ENCODE results near the gene ZSCAN5B. TPM values are rescaled to one million over a fixed set of nuclear protein-coding genes. Genes with fewer than 3 reads are reported as not detected.
A peak's percentile ranks its signal among the peaks of the same experiment; 100 is the strongest.
"Not testable (repeated sequence)": the region's sequence is repeated elsewhere in the genome, so short reads cannot be mapped to it uniquely, and the experiment has no call there.

The ZSCAN5B gene
- total RNA-seq, 5 donors from 2014 or later (not counting 1 experiment from before 2014, with no cell fraction given): not detected

GRCh38 chr19:56218961-56219360 is 21.4 kb upstream of the ZSCAN5B start:
- Histone ChIP-seq H3K27ac (ENCODE audit: low read length) (no peak overlapping the region), H3K4me1 (ENCODE audit: control insufficient read depth in 1 of 2, extremely low read depth in 1 of 2, insufficient read depth in 2 of 2, low read length in 2 of 2) (peaks cover 0 to 4% of the 10 kb centered on the region in 2 experiments), H3K36me3 (ENCODE audit: control insufficient read depth in 2 of 2, extremely low read depth in 1 of 2, insufficient read depth in 1 of 2, low read length in 1 of 2) (no peaks in the 10 kb centered on the region), H3K9me3 (no peaks in the 10 kb centered on the region), H3K4me3 (ENCODE audit: control insufficient read depth in 1 of 2, extremely low read depth in 1 of 2, low read length in 1 of 2) (no peak overlapping the region), H3K27me3 (replicated peaks in 1 of 2; ENCODE audit: control insufficient read depth in 2 of 2, extremely low read depth in 1 of 2, insufficient read depth in 2 of 2, low read length in 1 of 2) (peaks cover 2 to 22% of the 10 kb centered on the region in 2 experiments)
- peaks cover 28% of the 10 kb centered on the region for H3K36me3 Mint-ChIP-seq
- ChIA-PET CTCF (no interaction called here), POLR2A (no interaction called here)
- H3K9me3 Mint-ChIP-seq: no peaks in the 10 kb centered on the region
- H3K27ac Mint-ChIP-seq: no peak overlapping the region
- WGBS (ENCODE audit: insufficient coverage): 74% methylated on average over 7 of the region's 10 CpGs
- H3K4me3 Mint-ChIP-seq: no peak overlapping the region
- H3K4me1 Mint-ChIP-seq: peaks cover 0 to 9% (median 6%) of the 10 kb centered on the region in 3 donors
- ATAC-seq (replicated peaks in 1 of 4): no peak
- H3K27me3 Mint-ChIP-seq: peaks cover 16 to 32% of the 10 kb centered on the region in 2 donors
- DNase-seq: no peak

- ChIA-PET CTCF (no interaction called here), POLR2A (no interaction called here)
- Histone ChIP-seq H3K27me3 (replicated peaks in 1 of 2; ENCODE audit: control insufficient read depth in 2 of 2, extremely low read depth in 1 of 2, insufficient read depth in 2 of 2, low read length in 1 of 2) (peaks cover 2 to 25% of the 10 kb centered on the region in 2 experiments), H3K36me3 (ENCODE audit: control insufficient read depth in 2 of 2, extremely low read depth in 1 of 2, insufficient read depth in 1 of 2, low read length in 1 of 2) (no peaks in the 10 kb centered on the region), H3K4me3 (ENCODE audit: control insufficient read depth in 1 of 2, extremely low read depth in 1 of 2, low read length in 1 of 2) (peak overlapping the region in 1 of 2 donors; percentile 49), H3K4me1 (ENCODE audit: control insufficient read depth in 1 of 2, extremely low read depth in 1 of 2, insufficient read depth in 2 of 2, low read length in 2 of 2) (peaks cover 0 to 4% of the 10 kb centered on the region in 2 experiments), H3K9me3 (no peaks in the 10 kb centered on the region), H3K27ac (ENCODE audit: low read length) (no peak overlapping the region)
- peak in 1 of 35 experiments; percentile 3 for DNase-seq
- Mint-ChIP-seq H3K4me1 (peaks cover 0 to 9% (median 6%) of the 10 kb centered on the region in 3 donors), H3K27me3 (peaks cover 20 to 37% of the 10 kb centered on the region in 2 donors), H3K4me3 (peak overlapping the region in 2 of 3 donors; percentile 5 to 49), H3K9me3 (no peaks in the 10 kb centered on the region), H3K27ac (no peak overlapping the region), H3K36me3 (peaks cover 11% of the 10 kb centered on the region)
- 18% methylated on average over 76 of the region's 79 CpGs for WGBS (ENCODE audit: insufficient coverage)
- no peak for ATAC-seq (replicated peaks in 1 of 4)
Observed at GRCh38 chr19:56217039-56217949, 19.7 kb upstream of the ZSCAN5B start.

- H3K27ac Mint-ChIP-seq: no peak overlapping the region
- no peaks in the 10 kb centered on the region for H3K36me3 Mint-ChIP-seq
- 100% methylated on average over 1 of the region's 4 CpGs for WGBS (ENCODE audit: insufficient coverage)
- H3K9me3 ChIP-seq: no peaks in the 10 kb centered on the region
- no peak overlapping the region for H3K4me3 Mint-ChIP-seq
- ChIA-PET CTCF (no interaction called here), POLR2A (no interaction called here)
- ATAC-seq (replicated peaks in 1 of 4) (no peak), DNase-seq (no peak)
- H3K27ac ChIP-seq (ENCODE audit: low read length): no peak overlapping the region
- H3K27me3 Mint-ChIP-seq: peaks cover 16 to 33% of the 10 kb centered on the region in 2 donors
- no peaks in the 10 kb centered on the region for H3K9me3 Mint-ChIP-seq
- H3K27me3 ChIP-seq (replicated peaks in 1 of 2; ENCODE audit: control insufficient read depth in 2 of 2, extremely low read depth in 1 of 2, insufficient read depth in 2 of 2, low read length in 1 of 2): peaks cover 0 to 18% of the 10 kb centered on the region in 2 experiments
- H3K4me1 Mint-ChIP-seq: peaks cover 0 to 1% (median under 1%) of the 10 kb centered on the region in 3 donors
- no peaks in the 10 kb centered on the region for H3K4me1 ChIP-seq (ENCODE audit: control insufficient read depth in 1 of 2, extremely low read depth in 1 of 2, insufficient read depth in 2 of 2, low read length in 2 of 2)
- H3K36me3 ChIP-seq (ENCODE audit: control insufficient read depth in 2 of 2, extremely low read depth in 1 of 2, insufficient read depth in 1 of 2, low read length in 1 of 2): no peaks in the 10 kb centered on the region
- no peak overlapping the region for H3K4me3 ChIP-seq (ENCODE audit: control insufficient read depth in 1 of 2, extremely low read depth in 1 of 2, low read length in 1 of 2)
Observed at GRCh38 chr19:56211718-56212117, 14.1 kb upstream of the ZSCAN5B start.

GRCh38 chr19:56210036-56210435 is 12.5 kb upstream of the ZSCAN5B start:
- CTCF ChIA-PET; H3K36me3 Mint-ChIP-seq; H3K27ac Mint-ChIP-seq; H3K27ac ChIP-seq (ENCODE audit: low read length); ATAC-seq (replicated peaks in 1 of 4); POLR2A ChIA-PET; H3K4me3 Mint-ChIP-seq; H3K4me1 Mint-ChIP-seq; DNase-seq; H3K4me3 ChIP-seq (ENCODE audit: control insufficient read depth in 1 of 2, extremely low read depth in 1 of 2, low read length in 1 of 2); H3K36me3 ChIP-seq (ENCODE audit: control insufficient read depth in 2 of 2, extremely low read depth in 1 of 2, insufficient read depth in 1 of 2, low read length in 1 of 2); H3K4me1 ChIP-seq (ENCODE audit: control insufficient read depth in 1 of 2, extremely low read depth in 1 of 2, insufficient read depth in 2 of 2, low read length in 2 of 2); H3K9me3 Mint-ChIP-seq; H3K9me3 ChIP-seq: not testable (repeated sequence)
- peaks cover 7 to 29% of the 10 kb centered on the region in 2 donors for H3K27me3 Mint-ChIP-seq
- 100% methylated on average over 2 of the region's 9 CpGs for WGBS (ENCODE audit: insufficient coverage)
- H3K27me3 ChIP-seq (replicated peaks in 1 of 2; ENCODE audit: control insufficient read depth in 2 of 2, extremely low read depth in 1 of 2, insufficient read depth in 2 of 2, low read length in 1 of 2): peaks cover 0 to 13% of the 10 kb centered on the region in 2 experiments

- H3K4me3 ChIP-seq (ENCODE audit: control insufficient read depth in 1 of 2, extremely low read depth in 1 of 2, low read length in 1 of 2): no peak overlapping the region
- Mint-ChIP-seq H3K27me3 (peaks cover 4 to 21% of the 10 kb centered on the region in 2 donors), H3K4me1 (no peaks in the 10 kb centered on the region), H3K27ac (no peak overlapping the region), H3K36me3 (no peaks in the 10 kb centered on the region), H3K4me3 (no peak overlapping the region), H3K9me3 (no peaks in the 10 kb centered on the region)
- peaks cover 0 to 13% of the 10 kb centered on the region in 2 experiments for H3K27me3 ChIP-seq (replicated peaks in 1 of 2; ENCODE audit: control insufficient read depth in 2 of 2, extremely low read depth in 1 of 2, insufficient read depth in 2 of 2, low read length in 1 of 2)
- no peak for ATAC-seq (replicated peaks in 1 of 4)
- 93% methylated on average over 5 of the region's 12 CpGs for WGBS (ENCODE audit: insufficient coverage)
- DNase-seq: no peak
- ChIA-PET POLR2A (no interaction called here), CTCF (no interaction called here)
- H3K36me3 ChIP-seq (ENCODE audit: control insufficient read depth in 2 of 2, extremely low read depth in 1 of 2, insufficient read depth in 1 of 2, low read length in 1 of 2): no peaks in the 10 kb centered on the region
- H3K27ac ChIP-seq (ENCODE audit: low read length): no peak overlapping the region
- no peaks in the 10 kb centered on the region for H3K4me1 ChIP-seq (ENCODE audit: control insufficient read depth in 1 of 2, extremely low read depth in 1 of 2, insufficient read depth in 2 of 2, low read length in 2 of 2)
- no peaks in the 10 kb centered on the region for H3K9me3 ChIP-seq
Observed at GRCh38 chr19:56209091-56209490, 11.5 kb upstream of the ZSCAN5B start.

GRCh38 chr19:56207581-56207980 is 10.0 kb upstream of the ZSCAN5B start:
- POLR2A ChIA-PET, CTCF ChIA-PET: not testable (repeated sequence)

More at GRCh38 chr19:56207581-56207980, 10.0 kb upstream of the ZSCAN5B start:
- H3K4me1 ChIP-seq (ENCODE audit: control insufficient read depth in 1 of 2, extremely low read depth in 1 of 2, insufficient read depth in 2 of 2, low read length in 2 of 2); H3K4me3 Mint-ChIP-seq; H3K4me1 Mint-ChIP-seq; H3K9me3 ChIP-seq; ATAC-seq (replicated peaks in 1 of 4); H3K27ac ChIP-seq (ENCODE audit: low read length); H3K9me3 Mint-ChIP-seq; H3K36me3 ChIP-seq (ENCODE audit: control insufficient read depth in 2 of 2, extremely low read depth in 1 of 2, insufficient read depth in 1 of 2, low read length in 1 of 2); H3K36me3 Mint-ChIP-seq; DNase-seq; H3K4me3 ChIP-seq (ENCODE audit: control insufficient read depth in 1 of 2, extremely low read depth in 1 of 2, low read length in 1 of 2); H3K27ac Mint-ChIP-seq: not testable (repeated sequence)
- peaks cover 0 to 15% of the 10 kb centered on the region in 2 donors for H3K27me3 Mint-ChIP-seq
- peaks cover 0 to 12% of the 10 kb centered on the region in 2 experiments for H3K27me3 ChIP-seq (replicated peaks in 1 of 2; ENCODE audit: control insufficient read depth in 2 of 2, extremely low read depth in 1 of 2, insufficient read depth in 2 of 2, low read length in 1 of 2)
- WGBS (ENCODE audit: insufficient coverage): 100% methylated on average over 1 of the region's 5 CpGs
